ENCODE data around the gene RAD18. TPM values are rescaled to one million over a fixed set of nuclear protein-coding genes. Genes with fewer than 3 reads are reported as not detected.

RAD18 gene
- polyA plus RNA-seq, 3 donors: 1.9 to 6.9 (median 5.1) TPM

- Histone ChIP-seq H3K36me3 (replicated peaks in 1 of 2; ENCODE audit: control insufficient read depth in 1 of 2, insufficient read depth in 2 of 2, low read length in 2 of 2) (no peaks in the 10 kb centered on the region), H3K79me2 (ENCODE audit: insufficient read depth, low read length) (no peaks in the 10 kb centered on the region), H4K20me1 (ENCODE audit: insufficient read depth, low read length) (no peaks in the 10 kb centered on the region), H3K4me2 (replicated peaks; ENCODE audit: extremely low read depth, low read length, poor library complexity, severe bottlenecking) (no peak overlapping the region), H3K4me1 (ENCODE audit: control insufficient read depth in 1 of 2, insufficient read depth in 2 of 2, low read length in 2 of 2) (peaks cover 5 to 6% of the 10 kb centered on the region in 2 donors), H3K9ac (ENCODE audit: insufficient read depth, low read length, poor library complexity, severe bottlenecking) (no peak overlapping the region), H3K27me3 (ENCODE audit: control insufficient read depth in 2 of 2, insufficient read depth in 2 of 2, low read length in 2 of 2) (no peaks in the 10 kb centered on the region), H3K27ac (ENCODE audit: low read depth in 1 of 2, low read length in 2 of 2) (no peak overlapping the region), H3K9me3 (replicated peaks in 1 of 2; ENCODE audit: control insufficient read depth in 1 of 2, insufficient read depth in 1 of 2, low read length in 2 of 2) (no peaks in the 10 kb centered on the region), H3K4me3 (replicated peaks in 1 of 3; ENCODE audit: low read depth in 2 of 3, low read length in 3 of 3) (no peak overlapping the region), H2AFZ (ENCODE audit: insufficient read depth, low read depth, low read length, poor library complexity, severe bottlenecking) (no peak overlapping the region)
- no peak for TF ChIP-seq CTCF (IDR thresholded peaks at IDR 0.05)
- H3K9me3 Mint-ChIP-seq: peaks cover 0 to 2% (median 0%) of the 10 kb centered on the region in 7 donors
- H3K27me3 Mint-ChIP-seq (ENCODE audit: low read depth in 3 of 3): peaks cover 2 to 6% (median 2%) of the 10 kb centered on the region in 3 donors
- intact Hi-C loops (cut with micrococcal nuclease): no loop called here
- H3K36me3 Mint-ChIP-seq: no peaks in the 10 kb centered on the region
- no peak overlapping the region for H3K4me3 Mint-ChIP-seq
- no peak overlapping the region for H3K27ac Mint-ChIP-seq
- peaks cover 16% of the 10 kb centered on the region for H3K4me1 Mint-ChIP-seq
- 95% methylated on average over 8 of the region's 9 CpGs for WGBS (ENCODE audit: insufficient coverage)
- DNase-seq: no peak
Measured at GRCh38 chr3:8985876-8986275, 22.6 kb upstream of the RAD18 start.

- Histone ChIP-seq H2AFZ (ENCODE audit: insufficient read depth, low read depth, low read length, poor library complexity, severe bottlenecking) (no peak overlapping the region), H3K9me3 (replicated peaks in 1 of 2; ENCODE audit: control insufficient read depth in 1 of 2, insufficient read depth in 1 of 2, low read length in 2 of 2) (no peaks in the 10 kb centered on the region), H3K36me3 (replicated peaks in 1 of 2; ENCODE audit: control insufficient read depth in 1 of 2, insufficient read depth in 2 of 2, low read length in 2 of 2) (no peaks in the 10 kb centered on the region), H3K4me3 (replicated peaks in 1 of 3; ENCODE audit: low read depth in 2 of 3, low read length in 3 of 3) (no peak overlapping the region), H3K27ac (ENCODE audit: low read depth in 1 of 2, low read length in 2 of 2) (no peak overlapping the region), H3K27me3 (ENCODE audit: control insufficient read depth in 2 of 2, insufficient read depth in 2 of 2, low read length in 2 of 2) (no peaks in the 10 kb centered on the region), H4K20me1 (ENCODE audit: insufficient read depth, low read length) (no peaks in the 10 kb centered on the region), H3K9ac (ENCODE audit: insufficient read depth, low read length, poor library complexity, severe bottlenecking) (no peak overlapping the region), H3K4me2 (replicated peaks; ENCODE audit: extremely low read depth, low read length, poor library complexity, severe bottlenecking) (no peak overlapping the region), H3K4me1 (ENCODE audit: control insufficient read depth in 1 of 2, insufficient read depth in 2 of 2, low read length in 2 of 2) (peaks cover 6% of the 10 kb centered on the region in 2 donors), H3K79me2 (ENCODE audit: insufficient read depth, low read length) (no peaks in the 10 kb centered on the region)
- peaks cover 20% of the 10 kb centered on the region for H3K4me1 Mint-ChIP-seq
- no peaks in the 10 kb centered on the region for H3K36me3 Mint-ChIP-seq
- DNase-seq: no peak
- H3K9me3 Mint-ChIP-seq: peaks cover 0 to 2% (median 0%) of the 10 kb centered on the region in 7 donors
- no peak overlapping the region for H3K4me3 Mint-ChIP-seq
- no peak overlapping the region for H3K27ac Mint-ChIP-seq
- peaks cover 2 to 6% (median 2%) of the 10 kb centered on the region in 3 donors for H3K27me3 Mint-ChIP-seq (ENCODE audit: low read depth in 3 of 3)
- no peak for TF ChIP-seq CTCF (IDR thresholded peaks at IDR 0.05)
- intact Hi-C loops (cut with micrococcal nuclease): no loop called here
- WGBS (ENCODE audit: insufficient coverage): 97% methylated on average over 36 of the region's 37 CpGs
Measured at GRCh38 chr3:8985411-8985831, 22.1 kb upstream of the RAD18 start.

Measured in CD14-positive monocyte (primary cell).